Osteoblast (primary cell): Measurements from ENCODE around the gene CACNA2D3. TPM values are rescaled to one million over a fixed set of nuclear protein-coding genes. Genes with fewer than 3 reads are reported as not detected.

Experiments
- DNase-seq: peaks from one replicate; pipeline ENCODE4 v3.0.0; 2011; ENCODE audit warnings: low spot score, mixed read lengths; ENCODE audit not compliant: insufficient read length; ENCODE audit errors: missing footprints
- H2AFZ ChIP-seq: 2 replicates; pipeline ENCODE4 v1.6.0; 2011; ENCODE audit warnings: mild to moderate bottlenecking, low read length
- H3K27ac ChIP-seq: 2 replicates; pipeline ENCODE4 v1.5.1; 2011; ENCODE audit warnings: mild to moderate bottlenecking, low read depth, low read length, moderate library complexity
- H3K27me3 ChIP-seq: 2 replicates; pipeline ENCODE4 v1.6.0; 2012; ENCODE audit warnings: mild to moderate bottlenecking, control low read depth, inconsistent platforms, low read length, moderate library complexity; ENCODE audit not compliant: insufficient read depth
- H3K36me3 ChIP-seq: 2 replicates; pipeline ENCODE4 v1.5.1; 2011; ENCODE audit warnings: mild to moderate bottlenecking, low read length, control low read depth, moderate library complexity; ENCODE audit not compliant: insufficient read depth
- H3K4me1 ChIP-seq: 2 replicates; pipeline ENCODE4 v1.5.1; 2011; ENCODE audit warnings: mild to moderate bottlenecking, low read length, control low read depth, moderate library complexity; ENCODE audit not compliant: insufficient read depth
- H3K4me2 ChIP-seq: 2 replicates; pipeline ENCODE4 v1.6.0; 2011; ENCODE audit warnings: mild to moderate bottlenecking, low read length; ENCODE audit not compliant: insufficient read depth
- H3K4me3 ChIP-seq: fragments of 200-600 bp; sonication (generic); 3 replicates; pipeline ENCODE4 v1.5.1; 2012; ENCODE audit warnings: mild to moderate bottlenecking, low read length, inconsistent platforms; ENCODE audit not compliant: insufficient read depth
- H3K79me2 ChIP-seq: 2 replicates; pipeline ENCODE4 v1.6.0; 2012; ENCODE audit warnings: mild to moderate bottlenecking, low read length, control low read depth, inconsistent platforms; ENCODE audit not compliant: insufficient read depth
- H3K9me3 ChIP-seq: 2 replicates; pipeline ENCODE4 v1.5.1; 2011; ENCODE audit warnings: low read depth, low read length, control low read depth
- H4K20me1 ChIP-seq: 2 replicates; pipeline ENCODE4 v1.6.0; 2012; ENCODE audit warnings: mild to moderate bottlenecking, low read length, control low read depth; ENCODE audit not compliant: insufficient read depth
- CTCF ChIP-seq: IDR thresholded peaks from 2 replicates; pipeline ENCODE4 v1.5.1; 2011; ENCODE audit warnings: mild to moderate bottlenecking, low read depth, low read length, moderate library complexity; ENCODE audit errors: extremely low read depth
- total RNA-seq: library from RNA; depleted of rRNA; stranded (reverse); fragments of >200 nt; gene quantifications from 2 replicates; pipeline ENCODE4 v1.2.3, GENCODE V29; 2012

The CACNA2D3 gene
- total RNA-seq, 1 donor, result 0.36 TPM

DNA sequence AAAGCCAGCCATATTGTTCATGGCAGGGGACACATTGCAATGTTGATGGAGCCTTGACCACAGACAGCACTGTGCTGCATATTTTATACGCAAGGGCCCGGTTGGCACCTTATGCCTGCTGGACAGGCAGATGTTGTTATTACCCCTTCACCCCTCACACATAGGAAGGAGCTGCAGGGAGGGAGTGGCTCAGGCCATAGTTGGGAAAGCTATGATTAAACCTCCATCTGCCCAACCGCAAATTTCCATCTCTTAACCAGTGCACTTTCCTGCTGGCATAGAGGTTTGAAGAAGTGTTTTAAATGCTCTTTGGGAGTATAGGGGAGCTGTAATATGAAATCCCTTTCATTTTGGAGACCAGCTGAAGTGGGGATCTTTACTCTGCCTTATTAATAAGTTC is 224.7 kb downstream of the CACNA2D3 start:
- H4K20me1 ChIP-seq, result no peaks in the 10 kb centered on the region
- no peak for DNase-seq
- H3K36me3 ChIP-seq, result no peaks in the 10 kb centered on the region
- H3K4me1 ChIP-seq, result no peaks in the 10 kb centered on the region
- H3K27ac ChIP-seq, result no peak overlapping the region
- no peak overlapping the region for H3K4me3 ChIP-seq
- H2AFZ ChIP-seq, result no peak overlapping the region
- no peak for TF ChIP-seq CTCF
- H3K9me3 ChIP-seq, result no peaks in the 10 kb centered on the region
- no peak overlapping the region for H3K4me2 ChIP-seq
- H3K79me2 ChIP-seq, result no peaks in the 10 kb centered on the region
- no peaks in the 10 kb centered on the region for H3K27me3 ChIP-seq

- DNase-seq, result no peak
- H3K4me2 ChIP-seq, result no peak overlapping the region
- no peak overlapping the region for H2AFZ ChIP-seq
- no peaks in the 10 kb centered on the region for H3K79me2 ChIP-seq
- no peak overlapping the region for H3K27ac ChIP-seq
- no peaks in the 10 kb centered on the region for H3K36me3 ChIP-seq
- H3K27me3 ChIP-seq, result no peaks in the 10 kb centered on the region
- no peaks in the 10 kb centered on the region for H3K4me1 ChIP-seq
- H3K4me3 ChIP-seq, result no peak overlapping the region
- TF ChIP-seq CTCF, result no peak
- H3K9me3 ChIP-seq, result no peaks in the 10 kb centered on the region
- no peaks in the 10 kb centered on the region for H4K20me1 ChIP-seq
These were observed 225.6 kb downstream of the CACNA2D3 start for GRCh38 chr3:54347933-54348332.

- Histone ChIP-seq H3K36me3 (no peaks in the 10 kb centered on the region), H3K27ac (no peak overlapping the region), H2AFZ (no peak overlapping the region), H3K27me3 (no peaks in the 10 kb centered on the region), H4K20me1 (no peaks in the 10 kb centered on the region), H3K4me2 (no peak overlapping the region), H3K4me3 (no peak overlapping the region), H3K9me3 (no peaks in the 10 kb centered on the region), H3K79me2 (no peaks in the 10 kb centered on the region), H3K4me1 (no peaks in the 10 kb centered on the region)
- no peak for TF ChIP-seq CTCF
- DNase-seq, result no peak
These were observed 226.9 kb downstream of the CACNA2D3 start for GRCh38 chr3:54349231-54349652.

DNA sequence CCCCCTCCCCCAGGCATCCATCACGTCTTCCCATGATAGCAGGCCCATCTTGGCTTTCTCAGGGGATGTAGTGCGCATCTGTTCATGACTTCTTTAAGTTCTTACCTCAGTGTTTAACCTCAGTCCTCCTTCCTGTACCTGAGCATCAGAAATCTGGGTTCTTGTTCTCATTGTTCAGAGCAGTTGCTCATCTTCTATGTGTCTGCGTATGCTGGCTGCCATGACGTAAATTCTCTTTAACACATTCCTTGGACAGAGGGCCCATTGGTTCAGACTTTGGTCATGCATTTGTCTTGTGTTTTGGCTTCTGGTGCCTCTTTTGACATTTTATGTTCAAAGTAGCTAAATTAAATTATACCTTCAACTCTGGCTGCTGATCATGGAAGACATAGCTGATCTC is 227.3 kb downstream of the CACNA2D3 start:
- no peaks in the 10 kb centered on the region for H3K79me2 ChIP-seq
- DNase-seq, result no peak
- H3K27me3 ChIP-seq, result no peaks in the 10 kb centered on the region
- no peak overlapping the region for H2AFZ ChIP-seq
- H3K36me3 ChIP-seq, result no peaks in the 10 kb centered on the region
- H3K4me2 ChIP-seq, result no peak overlapping the region
- no peaks in the 10 kb centered on the region for H3K9me3 ChIP-seq
- no peaks in the 10 kb centered on the region for H4K20me1 ChIP-seq
- no peak overlapping the region for H3K4me3 ChIP-seq
- no peak for TF ChIP-seq CTCF
- H3K4me1 ChIP-seq, result no peaks in the 10 kb centered on the region
- H3K27ac ChIP-seq, result no peak overlapping the region
